ENCODE results near the gene YPEL5. TPM values are rescaled to one million over a fixed set of nuclear protein-coding genes. Genes with fewer than 3 reads are reported as not detected.

The YPEL5 gene
- polyA plus RNA-seq, 2 of the 4 experiments (the other 2 are of a cell fraction): 45.6 to 89.6 TPM

DNA sequence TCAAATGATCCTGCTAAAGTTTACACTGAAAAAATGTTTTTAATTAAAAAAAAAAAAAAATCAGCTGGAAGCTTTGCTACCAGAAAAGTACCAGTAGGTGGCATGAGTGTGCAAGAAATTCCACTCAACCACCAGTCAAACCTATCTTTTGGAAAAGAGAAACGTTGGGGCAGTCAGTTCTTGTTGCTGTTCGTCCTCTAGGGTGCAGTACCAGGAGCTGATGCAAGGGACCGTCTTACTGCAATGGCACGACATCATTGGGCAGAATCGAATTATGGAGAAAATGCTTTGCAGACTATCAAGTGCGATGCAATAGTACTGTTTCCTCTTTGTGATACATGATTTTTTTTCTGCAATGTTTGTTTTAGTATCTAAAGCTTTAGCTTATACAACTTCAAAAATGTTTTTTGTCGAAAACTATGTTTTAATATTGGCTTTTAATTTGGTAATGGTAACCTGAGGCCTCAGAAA lies 18.3 kb downstream of the YPEL5 start:
- Histone ChIP-seq H3K27ac (no peak overlapping the region), H3K4me1 (no peaks in the 10 kb centered on the region), H3K4me3 (no peak overlapping the region), H3K9me3 (no peaks in the 10 kb centered on the region), H3K4me2 (peak overlapping the region; percentile 18; the same call in 1 of the 3 replicates)
- WGBS (ENCODE audit: missing lambda C conversion rate): 14% methylated on average over 7 of the region's 7 CpGs
- FAIRE-seq (peak; percentile 94), ATAC-seq (peak; percentile 95 to 99), DNase-seq (ENCODE audit: low read depth in 1 of 2, low spot score in 1 of 2) (peak; percentile 96)
- POLR2A ChIA-PET: interaction anchor here (0.6 to 1.9 kb wide), 9 partner anchors 18 to 546 kb away, joined by 3 to 12 read pairs (median 7); partner anchors contain the start of gene YPEL5
- CTCF ChIA-PET: interaction anchor here (0.5 to 11.8 kb wide), 103 partner anchors 10 to 1724 kb away, joined by 3 to 460 read pairs (median 4); partner anchors contain the start of genes GALNT14, LBH and YPEL5
- no peak for TF ChIP-seq POLR2A (IDR thresholded peaks at IDR 0.05; ENCODE audit: low read length)
- TF ChIP-seq, protein P1, sequence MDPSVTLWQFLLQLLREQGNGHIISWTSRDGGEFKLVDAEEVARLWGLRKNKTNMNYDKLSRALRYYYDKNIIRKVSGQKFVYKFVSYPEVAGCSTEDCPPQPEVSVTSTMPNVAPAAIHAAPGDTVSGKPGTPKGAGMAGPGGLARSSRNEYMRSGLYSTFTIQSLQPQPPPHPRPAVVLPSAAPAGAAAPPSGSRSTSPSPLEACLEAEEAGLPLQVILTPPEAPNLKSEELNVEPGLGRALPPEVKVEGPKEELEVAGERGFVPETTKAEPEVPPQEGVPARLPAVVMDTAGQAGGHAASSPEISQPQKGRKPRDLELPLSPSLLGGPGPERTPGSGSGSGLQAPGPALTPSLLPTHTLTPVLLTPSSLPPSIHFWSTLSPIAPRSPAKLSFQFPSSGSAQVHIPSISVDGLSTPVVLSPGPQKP (IDR thresholded peaks at IDR 0.05; ENCODE audit: low read depth, low read length): no peak
- no peak for TF ChIP-seq SREBF2 (IDR thresholded peaks at IDR 0.05)
- TF ChIP-seq EHF (CRISPR knock-in tag; IDR thresholded peaks at IDR 0.05): no peak
- TF ChIP-seq, protein P2, sequence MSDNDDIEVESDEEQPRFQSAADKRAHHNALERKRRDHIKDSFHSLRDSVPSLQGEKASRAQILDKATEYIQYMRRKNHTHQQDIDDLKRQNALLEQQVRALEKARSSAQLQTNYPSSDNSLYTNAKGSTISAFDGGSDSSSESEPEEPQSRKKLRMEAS (IDR thresholded peaks at IDR 0.05): peak; percentile 42; the same call in 1 of the 2 replicates
- no peak for TF ChIP-seq RNF2 (IDR thresholded peaks at IDR 0.05; ENCODE audit: borderline replicate concordance, low read depth)
- TF ChIP-seq CEBPB (IDR thresholded peaks at IDR 0.05): peak in 1 of 2 experiments; percentile 59; a peak in 2 of 4 replicates
- no peak for TF ChIP-seq ZC3H11A (IDR thresholded peaks at IDR 0.05)
- TF ChIP-seq MYC (IDR thresholded peaks at IDR 0.05; ENCODE audit: borderline replicate concordance, low read length): no peak
- no peak for TF ChIP-seq ESRRA (IDR thresholded peaks at IDR 0.05; ENCODE audit: borderline replicate concordance, low read length)
- no peak for TF ChIP-seq JUN (IDR thresholded peaks at IDR 0.05)
- TF ChIP-seq, protein P3, sequence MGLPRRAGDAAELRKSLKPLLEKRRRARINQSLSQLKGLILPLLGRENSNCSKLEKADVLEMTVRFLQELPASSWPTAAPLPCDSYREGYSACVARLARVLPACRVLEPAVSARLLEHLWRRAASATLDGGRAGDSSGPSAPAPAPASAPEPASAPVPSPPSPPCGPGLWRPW (IDR thresholded peaks at IDR 0.05): no peak
- TF ChIP-seq HEYL (CRISPR knock-in tag; IDR thresholded peaks at IDR 0.05): no peak
- TF ChIP-seq ZSCAN20 (CRISPR knock-in tag; IDR thresholded peaks at IDR 0.05): no peak
- TF ChIP-seq ZFP36 (IDR thresholded peaks at IDR 0.05; ENCODE audit: borderline replicate concordance, partially characterized antibody): no peak
- TF ChIP-seq PHF8 (IDR thresholded peaks at IDR 0.05; ENCODE audit: borderline replicate concordance, low read depth): no peak
- TF ChIP-seq GATA3 (IDR thresholded peaks at IDR 0.05; ENCODE audit: borderline replicate concordance): no peak
- TF ChIP-seq TP53 (CRISPR knock-in tag; IDR thresholded peaks at IDR 0.05): no peak
- TF ChIP-seq KDM5A (IDR thresholded peaks at IDR 0.05): no peak
- TF ChIP-seq JUNB (IDR thresholded peaks at IDR 0.05): no peak
- no peak for TF ChIP-seq HDAC2 (IDR thresholded peaks at IDR 0.05)
- TF ChIP-seq POLR2AphosphoS2 (conservative IDR thresholded peaks at IDR 0.05; ENCODE audit: low read length): no peak
- no peak for TF ChIP-seq REST (IDR thresholded peaks at IDR 0.05)
- no peak for TF ChIP-seq HOXA7 (CRISPR knock-in tag; IDR thresholded peaks at IDR 0.05)
- no peak for TF ChIP-seq MAZ (IDR thresholded peaks at IDR 0.05; ENCODE audit: borderline replicate concordance, low read depth, low read length)
- TF ChIP-seq HOXB5 (CRISPR knock-in tag; IDR thresholded peaks at IDR 0.05): no peak
- TF ChIP-seq RCOR1 (IDR thresholded peaks at IDR 0.05; ENCODE audit: low read depth, low read length): no peak
- TF ChIP-seq RARB (CRISPR knock-in tag; IDR thresholded peaks at IDR 0.05): no peak
- TF ChIP-seq NPAS2 (CRISPR knock-in tag; IDR thresholded peaks at IDR 0.05; ENCODE audit: borderline replicate concordance): no peak
- 0 out of 2 replicates have a peak, but pooled peaks have one; percentile 13 for TF ChIP-seq NFE2L2 (conservative IDR thresholded peaks at IDR 0.05; ENCODE audit: low read length)
- TF ChIP-seq, protein P4, sequence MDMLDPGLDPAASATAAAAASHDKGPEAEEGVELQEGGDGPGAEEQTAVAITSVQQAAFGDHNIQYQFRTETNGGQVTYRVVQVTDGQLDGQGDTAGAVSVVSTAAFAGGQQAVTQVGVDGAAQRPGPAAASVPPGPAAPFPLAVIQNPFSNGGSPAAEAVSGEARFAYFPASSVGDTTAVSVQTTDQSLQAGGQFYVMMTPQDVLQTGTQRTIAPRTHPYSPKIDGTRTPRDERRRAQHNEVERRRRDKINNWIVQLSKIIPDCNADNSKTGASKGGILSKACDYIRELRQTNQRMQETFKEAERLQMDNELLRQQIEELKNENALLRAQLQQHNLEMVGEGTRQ (IDR thresholded peaks at IDR 0.05): no peak
- no peak for TF ChIP-seq BCL3 (IDR thresholded peaks at IDR 0.05)
- peak; percentile 93 for TF ChIP-seq SMC3 (IDR thresholded peaks at IDR 0.05)
- TF ChIP-seq CBX2 (IDR thresholded peaks at IDR 0.05; ENCODE audit: borderline replicate concordance, low read depth): no peak
- TF ChIP-seq RAD21 (conservative IDR thresholded peaks at IDR 0.05 in 1 of 2, IDR thresholded peaks at IDR 0.05 in 1 of 2): peak; percentile 97 to 98
